HG02763 (cell line): ENCODE measurements around the gene PDE4C.

Experiments
- ATAC-seq: cut with Tn5 transposase; IDR thresholded peaks from one replicate; pipeline ENCODE4 v1.9.1; 2021; ENCODE audit warnings: mild to moderate bottlenecking, moderate library complexity; ENCODE audit not compliant: unreplicated experiment

The PDE4C gene

DNA sequence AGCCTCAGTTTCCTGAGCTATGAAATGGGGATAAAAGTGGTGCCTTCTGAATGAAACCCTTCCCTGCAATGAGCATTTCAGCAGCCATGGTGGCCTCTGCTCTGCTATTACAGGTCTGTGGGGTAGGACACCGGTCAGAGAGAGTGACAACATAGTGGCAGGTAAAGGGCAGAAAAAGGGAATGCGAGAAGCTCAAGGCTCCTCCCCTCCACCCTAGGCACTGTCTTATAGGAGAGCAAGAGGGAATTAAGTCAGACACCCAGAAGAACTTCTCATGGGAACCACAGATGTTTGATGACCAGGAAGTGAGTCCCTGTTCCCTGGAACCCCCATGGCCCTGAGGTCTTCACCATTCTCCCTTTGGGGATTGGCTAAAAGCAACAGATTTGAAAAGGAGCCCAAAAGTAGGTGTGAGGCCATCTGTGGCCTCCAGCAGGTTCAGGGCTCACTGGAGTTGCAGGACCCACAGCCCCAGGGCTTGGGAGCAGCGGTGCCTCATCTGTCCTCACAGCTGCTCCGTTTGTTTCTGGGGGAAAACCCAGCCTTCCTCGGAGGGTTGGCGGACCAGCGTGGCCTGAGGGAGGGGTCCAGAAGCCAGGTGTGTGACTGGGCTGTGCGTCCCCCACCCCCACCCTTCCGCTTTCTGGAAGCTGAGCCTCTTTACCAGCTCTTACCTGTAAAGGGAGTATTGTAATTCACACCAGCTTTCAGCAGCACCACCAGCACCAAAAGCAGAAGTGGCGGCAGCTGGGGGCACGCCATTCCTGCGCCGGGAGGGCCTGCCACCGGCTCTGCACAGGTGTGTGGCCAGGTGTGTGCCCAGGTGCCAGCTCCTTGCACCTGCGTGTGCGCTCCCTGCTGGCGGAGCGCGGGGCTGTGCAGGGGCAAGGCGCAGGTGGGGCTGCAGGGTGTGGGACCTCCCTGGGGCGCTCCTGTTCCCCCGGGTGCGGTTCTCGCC lies 28.6 kb upstream of the PDE4C start:
- no peak for ATAC-seq

DNA sequence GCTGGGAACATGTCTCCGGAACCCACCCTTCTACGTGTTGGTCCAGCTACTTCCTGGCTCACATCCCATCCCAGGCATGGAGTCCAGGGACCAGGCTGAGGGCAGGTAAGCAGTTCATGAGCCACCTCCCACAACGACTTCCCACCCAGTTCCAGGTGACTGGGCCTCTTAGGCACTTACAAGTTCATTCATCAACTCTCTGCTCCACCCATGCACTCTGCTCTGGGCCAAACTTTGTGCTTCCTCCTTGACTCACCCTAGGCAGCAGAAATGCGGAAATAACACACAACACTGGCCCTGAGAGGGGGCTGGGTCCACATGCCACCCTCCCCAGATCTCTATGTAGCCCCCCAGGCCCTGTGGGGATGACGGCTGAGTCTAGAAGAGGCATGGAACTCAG lies 27.5 kb upstream of the PDE4C start:
- no peak for ATAC-seq

DNA sequence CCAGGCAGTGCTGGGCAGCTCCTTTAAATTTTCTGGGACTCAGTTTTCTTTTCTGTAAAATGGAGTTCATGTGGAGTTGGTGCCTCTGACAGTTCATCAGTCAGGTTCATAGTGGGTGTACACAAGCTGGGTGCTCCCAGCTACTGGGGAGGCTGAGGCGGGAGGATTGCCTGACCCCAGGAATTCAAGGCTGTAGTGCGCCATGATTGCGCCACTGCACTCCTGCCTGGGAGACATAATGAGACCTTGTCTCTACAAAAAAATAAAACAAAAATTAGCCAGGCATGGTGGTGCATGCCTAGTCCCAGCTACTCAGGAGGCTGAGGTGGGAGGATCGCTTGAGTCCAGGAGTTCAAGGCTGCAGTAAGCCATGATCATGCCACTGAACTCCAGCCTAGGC lies 26.9 kb upstream of the PDE4C start:
- no peak for ATAC-seq

DNA sequence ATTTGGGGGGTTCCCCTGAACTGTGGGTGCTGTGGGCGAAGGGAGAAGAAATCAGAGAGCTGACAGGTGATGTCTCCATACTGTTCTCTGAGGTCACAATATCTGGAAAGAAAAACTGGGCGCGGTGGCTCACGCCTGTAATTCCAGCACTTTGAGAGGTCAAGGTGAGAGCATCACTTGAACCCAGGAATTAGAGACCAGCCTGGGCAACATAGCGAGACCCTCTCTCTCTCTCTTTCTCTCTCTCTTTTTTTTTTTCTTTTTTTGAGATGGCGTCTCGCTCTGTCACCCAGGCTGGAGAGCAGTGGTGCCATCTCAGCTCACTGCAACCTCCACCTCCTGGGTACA lies 26.1 kb upstream of the PDE4C start:
- ATAC-seq, result no peak

DNA sequence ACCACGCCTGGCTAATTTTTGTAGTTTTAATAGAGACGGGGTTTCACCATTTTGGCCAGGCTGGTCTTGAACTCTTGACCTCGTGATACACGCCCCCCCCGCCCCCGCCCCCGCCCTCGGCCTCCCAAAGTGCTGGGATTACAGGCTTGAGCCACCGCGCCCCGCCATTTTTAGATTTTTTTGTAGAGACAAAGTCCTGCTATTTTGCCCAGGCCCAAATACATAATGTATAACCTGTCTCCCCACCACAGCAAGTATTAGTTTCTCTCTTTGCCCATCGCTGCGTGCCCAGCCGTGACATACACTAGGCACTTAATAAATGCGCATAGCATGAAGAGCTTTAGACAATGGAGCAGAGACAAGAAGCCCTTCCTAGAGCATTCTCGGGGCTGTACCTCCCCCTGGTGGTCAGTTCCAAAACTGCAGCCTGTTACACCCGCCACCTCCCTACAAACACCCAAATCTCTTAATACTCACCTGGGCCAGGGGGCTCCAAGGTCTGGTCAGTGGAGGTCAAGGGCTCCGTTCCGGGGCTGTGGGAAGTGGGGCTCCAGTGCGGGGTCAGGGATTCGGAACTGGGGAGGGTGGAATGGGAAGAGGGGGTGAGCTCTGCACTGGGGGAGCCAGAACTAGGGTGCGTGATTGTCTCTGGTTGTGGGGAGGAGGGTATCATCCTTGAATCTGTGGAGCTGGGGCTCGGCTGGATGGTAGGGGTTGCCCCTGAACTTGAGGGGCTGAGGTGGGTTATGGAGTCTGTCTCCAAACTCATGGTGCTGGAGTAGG lies 25.5 kb upstream of the PDE4C start:
- no peak for ATAC-seq

DNA sequence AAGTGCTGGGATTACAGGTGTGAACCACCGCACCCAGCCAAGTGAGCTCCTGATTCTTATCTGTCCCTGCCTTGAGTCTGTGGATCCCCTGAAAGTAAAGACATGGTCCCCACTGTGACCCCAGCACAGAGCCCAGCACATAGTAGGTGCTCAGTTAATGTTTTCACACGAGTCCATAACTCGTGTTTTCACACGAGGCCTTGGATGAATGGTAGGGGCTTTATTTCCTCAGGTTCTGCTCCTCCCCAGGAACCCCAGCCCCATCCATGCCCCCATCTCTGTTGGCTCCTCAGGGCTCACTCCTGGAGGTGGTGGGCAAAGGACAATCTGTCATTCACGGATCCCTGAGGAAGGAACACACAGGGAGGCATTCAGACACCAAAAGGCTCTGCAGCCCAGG lies 23.6 kb upstream of the PDE4C start:
- no peak for ATAC-seq

DNA sequence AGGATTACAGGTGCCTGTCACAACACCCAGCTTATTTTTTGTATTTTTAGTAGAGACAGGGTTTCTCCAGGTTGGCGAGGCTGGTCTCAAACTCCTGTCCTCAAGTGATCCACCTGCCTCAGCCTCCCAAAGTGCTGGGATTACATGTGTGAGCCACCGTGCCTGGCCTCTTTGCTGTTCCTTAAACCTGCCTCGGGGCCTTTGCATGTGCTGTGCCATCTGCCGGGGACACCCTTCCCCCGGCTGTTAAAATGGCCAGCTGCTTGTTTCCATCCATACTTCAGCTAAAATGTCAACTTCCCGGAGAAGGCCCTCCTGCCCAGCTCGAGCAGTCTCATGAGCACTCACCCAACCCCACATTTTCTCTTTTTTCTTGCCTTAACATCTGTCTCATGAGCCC lies 19.1 kb upstream of the PDE4C start:
- ATAC-seq, result no peak

DNA sequence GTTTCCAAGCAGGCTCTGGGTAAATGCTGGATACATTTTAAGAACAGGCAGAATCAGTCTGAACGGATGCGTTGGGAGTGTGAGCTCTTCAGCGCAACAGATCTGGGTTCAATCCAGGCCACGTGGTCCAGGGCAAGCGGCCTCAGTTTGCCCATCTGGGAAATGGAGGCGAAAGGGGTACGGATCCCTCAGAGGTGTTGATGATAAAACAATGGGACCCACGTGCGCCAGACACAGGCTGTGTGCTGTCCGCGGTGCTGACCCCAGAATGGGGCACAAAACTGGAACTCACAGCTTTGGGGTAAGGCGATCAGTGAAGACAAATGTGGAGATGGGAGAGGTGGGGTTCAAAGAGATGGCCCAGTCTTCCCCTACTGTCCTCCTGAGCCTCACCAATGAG lies 13.1 kb upstream of the PDE4C start:
- no peak for ATAC-seq

DNA sequence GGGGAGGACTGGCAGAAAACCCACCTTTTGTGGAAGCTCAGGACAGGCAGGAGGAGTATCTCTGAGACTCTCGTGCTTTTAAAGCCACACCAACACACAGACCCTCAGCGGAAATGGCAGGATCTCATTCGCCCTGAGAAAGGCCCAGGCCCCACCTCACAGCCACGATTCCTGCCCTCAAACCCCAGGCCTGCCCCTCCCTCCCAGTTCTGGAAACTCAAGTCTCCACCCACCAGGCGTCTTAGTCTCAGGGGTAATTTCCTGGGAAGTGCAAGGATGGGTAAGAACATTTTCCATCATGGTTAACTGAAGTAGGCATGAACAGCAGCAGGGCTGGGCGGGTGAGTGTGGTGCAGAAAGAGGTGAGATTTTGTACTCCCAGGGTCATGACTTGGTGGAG lies 8.0 kb upstream of the PDE4C start:
- ATAC-seq, result no peak

DNA sequence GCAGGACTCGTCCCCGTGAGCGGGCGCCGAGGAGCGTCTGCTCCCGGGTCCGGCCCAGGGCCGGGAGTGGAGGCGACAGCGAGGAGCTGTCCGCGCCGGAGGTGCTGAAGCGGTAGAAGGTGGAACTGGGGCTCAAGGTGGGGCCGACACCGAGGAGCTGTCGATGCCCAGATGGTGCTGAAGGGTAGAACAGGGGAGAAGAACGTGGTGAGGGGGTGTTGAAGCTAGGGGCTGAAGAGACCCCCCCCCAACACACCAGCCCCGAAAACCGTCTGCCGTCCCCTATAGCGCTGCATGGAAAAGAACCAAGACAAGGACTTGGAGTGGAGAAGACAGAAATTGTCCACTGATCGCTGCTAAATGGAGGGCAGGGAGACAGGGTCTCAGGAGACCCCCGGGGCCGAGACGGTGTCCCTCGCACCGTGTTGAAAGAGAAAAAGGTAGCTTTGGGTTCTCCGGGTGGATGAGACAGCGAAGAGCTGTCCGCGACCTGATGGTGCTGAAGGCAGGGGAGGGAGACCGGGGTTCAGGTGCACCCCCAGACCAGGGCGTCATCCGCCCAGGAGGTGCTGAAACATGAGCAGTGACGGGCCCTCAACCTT lies 7.1 kb upstream of the PDE4C start:
- no peak for ATAC-seq

DNA sequence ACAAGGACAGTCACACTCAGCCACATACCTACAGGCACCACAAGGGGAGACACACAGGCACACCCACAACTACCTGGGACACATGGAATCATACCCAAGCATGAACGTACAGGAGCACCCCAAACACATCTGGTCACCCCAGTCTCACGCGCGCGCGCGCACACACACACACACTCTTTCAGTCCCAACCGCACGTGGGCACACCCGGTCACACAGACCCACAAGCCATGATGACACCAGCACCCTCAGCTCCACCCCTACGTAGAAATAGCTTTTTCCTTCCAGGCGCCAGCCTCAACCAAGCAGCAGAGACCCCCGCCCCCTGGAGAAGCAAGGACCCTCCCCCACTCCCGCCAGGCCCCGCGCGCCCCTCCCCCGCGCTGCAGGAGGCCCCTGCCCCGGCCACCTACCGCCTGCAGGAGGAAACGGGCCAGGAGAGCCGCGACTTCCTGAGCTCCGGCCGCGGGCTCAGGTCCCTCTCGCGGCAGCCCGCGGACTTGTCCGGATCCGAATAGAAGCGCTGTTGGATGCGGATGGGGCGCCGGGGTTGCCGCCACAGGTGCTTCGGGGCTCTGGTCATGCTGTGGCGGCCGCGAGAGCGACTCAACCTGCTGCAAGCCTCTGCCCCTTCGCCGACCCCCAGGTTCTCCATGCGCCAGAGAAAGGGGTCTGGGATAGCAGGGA lies 6.4 kb upstream of the PDE4C start:
- no peak for ATAC-seq

DNA sequence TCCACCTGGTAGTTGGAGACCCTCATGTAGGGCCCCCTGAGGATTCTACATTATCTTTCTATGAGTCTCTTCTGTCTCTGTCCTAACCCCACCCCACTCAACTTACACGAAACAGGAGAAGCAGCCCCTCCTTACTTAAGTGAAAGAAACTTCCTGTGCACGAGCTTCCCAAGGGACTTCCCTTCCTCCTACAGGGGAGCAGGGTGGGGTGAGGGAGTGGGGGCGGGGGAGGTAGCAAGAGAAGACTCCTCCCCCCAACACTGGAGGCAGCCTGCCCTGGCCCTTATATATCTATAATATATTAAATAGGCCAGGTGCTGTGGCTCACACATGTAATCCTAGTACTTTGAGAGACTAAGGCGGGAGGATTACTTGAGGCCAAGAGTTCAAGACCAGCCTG lies 5.5 kb upstream of the PDE4C start:
- no peak for ATAC-seq

DNA sequence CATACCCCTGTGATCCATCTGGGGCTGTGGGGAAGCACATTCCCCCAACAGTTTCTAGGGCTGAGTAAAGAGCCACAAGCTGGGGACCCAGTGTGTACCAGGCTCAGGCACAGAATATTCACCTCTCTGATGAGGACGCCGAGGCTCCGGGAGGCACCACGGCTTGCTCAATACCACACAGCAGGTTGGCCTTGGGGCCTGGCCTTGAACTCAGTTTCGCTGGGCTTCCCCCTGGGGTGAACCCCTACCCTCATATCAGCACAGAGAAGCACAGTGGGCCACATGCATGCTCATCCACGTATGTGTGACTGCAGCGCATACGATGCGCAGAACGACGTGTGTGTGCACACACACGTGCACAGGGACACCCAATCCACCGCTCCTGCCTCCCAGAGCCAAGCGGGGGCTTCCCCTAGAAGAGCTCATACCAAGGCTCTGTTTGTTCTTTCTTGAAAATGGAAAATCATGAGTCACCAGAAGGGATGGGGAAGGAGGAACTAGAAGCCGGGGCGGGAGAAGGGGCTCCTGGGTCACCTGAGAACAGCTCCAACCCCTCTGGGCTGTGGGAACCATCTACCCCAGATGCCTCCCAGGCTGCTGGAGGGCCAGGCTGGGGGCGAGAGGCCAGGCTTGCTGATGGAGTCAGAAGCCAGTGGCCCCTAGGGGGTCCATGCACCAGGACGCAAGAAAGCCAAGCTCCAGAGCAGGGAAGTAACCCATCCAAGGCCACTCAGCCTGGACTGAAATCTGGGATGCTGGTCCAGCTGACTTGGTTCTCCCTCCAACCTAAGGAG lies 4.9 kb upstream of the PDE4C start:
- ATAC-seq, result no peak

DNA sequence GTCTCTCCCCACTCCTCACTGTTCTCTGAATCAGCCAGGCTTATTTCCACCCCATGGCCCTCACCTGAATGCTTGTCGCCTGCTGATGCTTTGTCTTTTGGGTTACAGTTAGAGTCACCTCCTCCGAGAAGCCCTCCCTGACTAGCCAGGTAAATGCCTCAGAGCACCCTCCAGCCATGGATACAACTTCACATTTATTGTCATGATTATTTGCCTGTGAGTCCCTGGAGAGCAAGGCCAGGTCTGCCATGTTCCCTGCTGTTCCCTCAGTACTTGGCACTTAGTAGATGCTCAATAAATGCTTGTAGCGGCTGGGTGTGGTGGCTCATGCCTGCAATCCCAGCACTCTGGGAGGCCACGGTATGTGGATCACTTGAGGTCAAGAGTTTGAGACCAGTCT lies 3.7 kb upstream of the PDE4C start:
- no peak for ATAC-seq

DNA sequence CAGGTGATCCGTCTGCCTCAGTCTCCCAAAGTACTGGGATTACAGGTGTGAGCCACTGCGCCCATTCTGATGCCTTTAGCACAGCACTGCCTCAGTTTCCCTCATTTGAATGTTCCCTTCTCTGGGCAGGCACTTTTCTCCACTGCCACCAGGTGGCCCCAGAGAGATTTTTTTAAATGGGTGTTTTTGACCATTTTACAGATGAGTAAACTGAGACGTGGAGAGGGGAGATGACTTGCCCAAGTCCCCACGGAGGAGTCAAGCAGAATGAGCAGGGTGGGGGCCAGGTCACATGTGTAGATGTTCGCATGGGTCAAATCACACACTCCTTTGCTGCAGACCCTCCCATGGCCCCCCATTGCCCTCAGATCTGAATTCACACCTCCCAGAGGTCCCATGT lies 3.2 kb upstream of the PDE4C start:
- ATAC-seq, result no peak

DNA sequence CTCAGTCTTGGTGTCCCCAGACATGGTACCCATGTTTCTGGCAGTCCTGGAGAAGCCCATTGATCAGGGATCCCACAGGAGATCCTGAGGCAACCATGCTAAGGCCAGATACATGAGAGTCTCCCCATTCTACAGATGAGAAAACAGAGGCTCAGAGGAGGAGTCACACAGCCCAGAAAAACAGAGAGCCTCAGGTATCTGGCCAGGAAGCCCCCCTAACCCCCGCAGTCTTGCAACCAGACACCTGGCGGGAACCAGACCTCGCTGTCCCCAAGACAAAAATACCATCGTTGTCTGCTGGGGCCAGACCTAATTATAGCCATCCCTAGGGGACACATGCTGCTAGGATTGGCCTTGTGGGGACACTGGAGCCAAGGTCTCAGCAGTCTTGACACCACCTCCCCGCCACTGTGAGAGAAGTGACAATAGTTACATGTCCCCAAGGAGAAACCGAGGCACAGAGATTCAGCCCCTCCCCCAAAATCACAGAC lies 1.6 kb upstream of the PDE4C start:
- no peak for ATAC-seq

DNA sequence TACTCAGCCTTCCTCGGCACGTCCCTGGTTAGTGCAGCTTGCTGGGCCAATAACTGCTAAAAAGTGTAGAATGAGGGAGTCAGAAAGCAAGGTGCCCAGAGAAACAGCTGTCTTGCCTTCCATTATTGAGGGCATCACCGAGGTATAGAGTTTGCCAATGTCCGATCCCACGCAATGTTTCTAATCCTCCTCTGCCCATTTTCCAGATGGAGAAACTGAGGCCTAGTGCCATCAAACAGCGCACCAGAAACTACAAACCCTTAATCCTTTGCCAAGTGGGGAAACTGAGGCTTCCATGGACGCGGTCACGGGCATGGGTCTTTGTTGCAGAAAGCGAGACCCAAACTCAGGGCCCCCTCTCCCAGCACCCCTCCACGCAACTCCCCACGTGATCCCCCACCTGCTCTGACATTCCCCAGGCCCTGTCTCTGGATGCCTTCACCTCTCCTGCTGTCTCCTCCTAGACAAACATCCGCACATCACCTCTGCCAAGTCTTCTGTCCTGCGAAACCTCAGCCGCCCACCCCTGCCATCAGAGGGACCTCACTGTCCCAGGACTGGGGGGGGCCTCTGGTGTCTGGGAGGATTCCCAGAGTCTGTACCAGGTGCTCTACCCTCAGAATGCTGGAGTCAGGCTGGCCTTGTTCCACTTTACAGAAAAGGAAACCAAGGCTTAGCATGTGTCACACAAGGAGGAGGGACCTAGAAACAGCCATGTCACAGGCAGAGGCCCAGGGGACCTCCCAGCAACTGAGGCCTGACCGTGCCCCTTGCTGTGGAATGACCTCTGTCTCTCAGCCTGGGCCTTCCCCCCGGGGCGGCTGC lies 930 bp upstream of the PDE4C start:
- ATAC-seq, result no peak

DNA sequence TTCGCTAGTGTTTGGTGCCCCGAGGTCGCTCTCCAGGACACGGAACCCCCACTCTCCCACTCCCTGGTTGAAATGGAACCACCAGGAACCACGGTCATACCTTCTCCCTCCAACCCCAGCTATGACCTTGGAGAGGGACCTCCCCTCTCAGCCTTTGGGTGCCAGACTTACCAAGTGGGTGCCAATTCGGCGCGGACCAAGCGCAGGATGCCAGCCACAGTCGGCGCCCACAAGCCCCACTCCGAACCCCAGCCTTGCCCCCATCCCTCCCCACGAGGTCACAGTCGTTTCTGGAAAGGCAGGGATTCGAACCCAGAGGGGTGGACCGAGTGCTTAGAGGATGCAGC lies 910 bp downstream of the PDE4C start:
- no peak for ATAC-seq

DNA sequence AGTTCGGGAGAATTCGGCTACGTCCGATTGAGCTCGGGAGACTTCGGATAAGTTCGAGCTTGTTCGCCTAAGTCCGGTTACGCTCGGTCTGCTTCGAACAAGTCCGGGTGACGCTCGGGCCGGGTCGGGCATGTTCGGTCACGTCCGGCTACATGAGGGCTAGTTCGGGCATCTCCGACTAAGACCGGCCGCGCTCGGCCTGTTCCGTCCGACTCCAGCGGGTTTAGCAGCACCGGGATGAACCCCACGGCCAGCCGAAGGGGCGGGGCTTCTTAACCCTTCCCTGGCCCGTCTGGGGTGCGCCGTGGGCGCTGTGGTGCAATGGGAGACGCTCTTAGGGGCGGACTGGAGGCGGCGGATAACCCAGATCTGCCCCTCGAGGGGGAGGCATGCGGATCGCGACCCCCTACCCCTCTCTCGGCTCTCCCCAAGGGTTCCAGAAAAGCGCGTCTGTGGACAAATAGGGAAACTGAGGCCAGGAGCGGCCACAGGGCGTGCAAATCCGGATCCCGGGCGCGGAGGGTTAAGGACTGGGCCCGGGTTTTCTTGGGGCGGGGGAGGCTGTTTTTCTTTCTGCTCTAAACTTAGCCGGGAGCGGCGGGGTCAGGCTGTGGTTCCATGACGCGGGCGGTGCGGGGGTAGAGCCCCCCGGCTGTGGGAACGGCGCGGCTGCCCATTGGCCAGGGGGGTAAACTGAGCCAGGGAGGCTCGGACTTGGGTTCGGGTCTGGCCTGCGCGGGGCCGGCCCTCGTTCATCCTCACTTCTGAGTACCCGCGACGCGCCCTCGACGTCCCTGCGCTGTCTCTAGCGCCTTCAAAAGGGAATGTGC lies 1.5 kb downstream of the PDE4C start:
- peak; percentile 82 for ATAC-seq
